ENCODE data around the gene MIX23. TPM values are rescaled to one million over a fixed set of nuclear protein-coding genes. Genes with fewer than 3 reads are reported as not detected.
A peak's percentile ranks its signal among the peaks of the same experiment; 100 is the strongest.

Gene MIX23
- polyA plus RNA-seq (2012; rRNA removed): 11.0 and 11.2 TPM in 2 replicates
- polyA plus RNA-seq (2012; cell fraction: cytosol; rRNA removed): 12.8 and 24.8 TPM in 2 replicates
- polyA plus RNA-seq (2012; cell fraction: nucleus; rRNA removed): 5.8 and 21.0 TPM in 2 replicates

GRCh38 chr3:122382888-122383666, at the start of gene MIX23:
Gene MIX23, minus strand, starts transcription at chr3:122383231. Its CDS starts 7 bp downstream, at chr3:122383224.
- WGBS (ENCODE audit: low lambda C conversion rate): under 1% methylated on average over 26 of the region's 31 CpGs
- peak; percentile 87 for TF ChIP-seq TAF1 (IDR thresholded peaks at IDR 0.05; ENCODE audit: borderline replicate concordance, low read depth, low read length)
- peak; percentile 78; the same call in 1 of the 2 replicates for TF ChIP-seq POLR2AphosphoS5 (IDR thresholded peaks at IDR 0.05; ENCODE audit: low read depth, low read length)
- 0 out of 2 replicates have a peak, but pooled peaks have one; percentile 18 for TF ChIP-seq TCF12 (IDR thresholded peaks at IDR 0.05)
- TF ChIP-seq, protein P1, sequence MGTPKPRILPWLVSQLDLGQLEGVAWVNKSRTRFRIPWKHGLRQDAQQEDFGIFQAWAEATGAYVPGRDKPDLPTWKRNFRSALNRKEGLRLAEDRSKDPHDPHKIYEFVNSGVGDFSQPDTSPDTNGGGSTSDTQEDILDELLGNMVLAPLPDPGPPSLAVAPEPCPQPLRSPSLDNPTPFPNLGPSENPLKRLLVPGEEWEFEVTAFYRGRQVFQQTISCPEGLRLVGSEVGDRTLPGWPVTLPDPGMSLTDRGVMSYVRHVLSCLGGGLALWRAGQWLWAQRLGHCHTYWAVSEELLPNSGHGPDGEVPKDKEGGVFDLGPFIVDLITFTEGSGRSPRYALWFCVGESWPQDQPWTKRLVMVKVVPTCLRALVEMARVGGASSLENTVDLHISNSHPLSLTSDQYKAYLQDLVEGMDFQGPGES (IDR thresholded peaks at IDR 0.05; ENCODE audit: low read depth, low read length): no peak
- TF ChIP-seq ELF1 (IDR thresholded peaks at IDR 0.05): no peak; the same call in 1 of the 2 replicates
- TF ChIP-seq CHD2 (IDR thresholded peaks at IDR 0.05; ENCODE audit: low read length, partially characterized antibody): peak; percentile 48
- TF ChIP-seq FOXM1 (IDR thresholded peaks at IDR 0.05; ENCODE audit: low read depth): no peak
- no peak for TF ChIP-seq RAD21 (IDR thresholded peaks at IDR 0.05; ENCODE audit: low read length)
- no peak for TF ChIP-seq GATA2 (CRISPR knock-in tag; IDR thresholded peaks at IDR 0.05)
- no peak for TF ChIP-seq EZH2phosphoT487 (IDR thresholded peaks at IDR 0.05; ENCODE audit: borderline replicate concordance, low read depth)
- TF ChIP-seq, protein P2, sequence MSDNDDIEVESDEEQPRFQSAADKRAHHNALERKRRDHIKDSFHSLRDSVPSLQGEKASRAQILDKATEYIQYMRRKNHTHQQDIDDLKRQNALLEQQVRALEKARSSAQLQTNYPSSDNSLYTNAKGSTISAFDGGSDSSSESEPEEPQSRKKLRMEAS (IDR thresholded peaks at IDR 0.05; ENCODE audit: low read depth): peak; percentile 89
- TF ChIP-seq FOXJ3 (CRISPR knock-in tag; IDR thresholded peaks at IDR 0.05): peak; percentile 10; the same call in 1 of the 2 replicates
- TF ChIP-seq REST (IDR thresholded peaks at IDR 0.05; ENCODE audit: low read depth, low read length): peak; percentile 17; the same call in 1 of the 2 replicates
- TF ChIP-seq YY1 (IDR thresholded peaks at IDR 0.05; ENCODE audit: low read depth): peak; percentile 98
- TF ChIP-seq SIN3A (IDR thresholded peaks at IDR 0.05; ENCODE audit: borderline replicate concordance, low read depth, low read length): peak; percentile 15; the same call in 1 of the 2 replicates
- 0 out of 2 replicates have a peak, but pooled peaks have one; percentile 23 for TF ChIP-seq NFIC (IDR thresholded peaks at IDR 0.05; ENCODE audit: borderline replicate concordance)
- no peak for TF ChIP-seq RFX5 (IDR thresholded peaks at IDR 0.05; ENCODE audit: low read length)
- peak; percentile 98 for TF ChIP-seq MXI1 (IDR thresholded peaks at IDR 0.05; ENCODE audit: low read depth, low read length)
- H3K4me2 ChIP-seq: peak within 1 kb of the TSS; percentile 91
- H3K9ac ChIP-seq: peak within 1 kb of the TSS; percentile 78
- H3K36me3 ChIP-seq (replicated peaks in 1 of 2; ENCODE audit: control insufficient read depth in 1 of 2, insufficient read depth in 2 of 2, low read length in 1 of 2): peaks cover 0 to 2% of the 10 kb centered on the region in 2 experiments
- peak within 1 kb of the TSS; percentile 61 to 94 for H3K27ac ChIP-seq (ENCODE audit: low read depth in 2 of 2, low read length in 1 of 2)
- peaks cover 42% of the 10 kb centered on the region for H3K79me2 ChIP-seq (ENCODE audit: insufficient read depth)
- H3K4me3 ChIP-seq (ENCODE audit: low read depth in 2 of 2, low read length in 1 of 2): peak within 1 kb of the TSS; percentile 79 to 98
- POLR2A ChIA-PET: interaction anchor here (1.5 to 2.8 kb wide), 3 partner anchors 10 to 132 kb away, joined by 6 to 21 read pairs (median 7); partner anchors contain the start of genes KPNA1 and WDR5B
- H3F3A ChIP-seq (replicated peaks; ENCODE audit: insufficient read depth): peaks cover 6% of the 10 kb centered on the region
- no peaks in the 10 kb centered on the region for H3K9me2 ChIP-seq
- peaks cover 8 to 9% of the 10 kb centered on the region in 2 experiments; a peak in 3 of 4 replicates for H3K4me1 ChIP-seq (ENCODE audit: control insufficient read depth in 1 of 2, insufficient read depth in 2 of 2, low read depth in 1 of 2, low read length in 1 of 2)
- no peaks in the 10 kb centered on the region for H3K9me3 ChIP-seq
- H2AFZ ChIP-seq (ENCODE audit: low read depth): peak within 1 kb of the TSS; percentile 98
- CTCF ChIA-PET: interaction anchor here (0.8 to 2.4 kb wide), 3 partner anchors 10 to 296 kb away, joined by 3 to 10 read pairs (median 9); no protein-coding TSS in a partner anchor
- no peaks in the 10 kb centered on the region for H4K20me1 ChIP-seq (ENCODE audit: insufficient read depth)
- DNase-seq: peak; percentile 81
- no peaks in the 10 kb centered on the region for H3K27me3 ChIP-seq (ENCODE audit: insufficient read depth)

Data from SK-N-SH (cell line).